ENCODE measurements around the gene AGGF1. TPM values are rescaled to one million over a fixed set of nuclear protein-coding genes. Genes with fewer than 3 reads are reported as not detected.

The AGGF1 gene
- polyA plus RNA-seq, 2 of the 4 experiments (the other 2 are of a cell fraction): 15.8 to 32.5 TPM

GRCh38 chr5:77065256-77065655 is 35.1 kb downstream of the AGGF1 start:
- TF ChIP-seq EP300 (IDR thresholded peaks at IDR 0.05) (no peak), CBX2 (IDR thresholded peaks at IDR 0.05; ENCODE audit: borderline replicate concordance, low read depth) (no peak), ZNF302 (CRISPR knock-in tag; IDR thresholded peaks at IDR 0.05) (no peak), FOXS1 (CRISPR knock-in tag; IDR thresholded peaks at IDR 0.05) (no peak)
- ATAC-seq: no peak
- Histone ChIP-seq H3K4me1 (no peaks in the 10 kb centered on the region), H3K4me2 (no peak overlapping the region), H3K9me3 (no peaks in the 10 kb centered on the region), H3K4me3 (no peak overlapping the region), H3K27ac (no peak overlapping the region)
- FAIRE-seq: no peak
- ChIA-PET CTCF (interaction anchor here (0.8 to 4.2 kb wide), 2 partner anchors 12 to 75 kb away, joined by 3 to 20 read pairs; no protein-coding TSS in a partner anchor), POLR2A (interaction anchor here (1.1 kb wide), 1 partner anchor 35 kb away, joined by 4 read pairs; the partner anchor contains the start of gene AGGF1)
- 93% methylated on average over 3 of the region's 3 CpGs for WGBS (ENCODE audit: missing lambda C conversion rate)
- no peak for DNase-seq (ENCODE audit: low read depth in 1 of 2, low spot score in 1 of 2)

- Histone ChIP-seq H3K4me2 (no peak overlapping the region), H3K27ac (no peak overlapping the region), H3K4me3 (no peak overlapping the region), H3K9me3 (no peaks in the 10 kb centered on the region), H3K4me1 (no peaks in the 10 kb centered on the region)
- ChIA-PET CTCF (interaction anchor here (3.0 kb wide), 1 partner anchor 11 kb away, joined by 33 read pairs; no protein-coding TSS in a partner anchor), POLR2A (no interaction called here)
- FAIRE-seq (no peak), DNase-seq (ENCODE audit: low read depth in 1 of 2, low spot score in 1 of 2) (no peak), ATAC-seq (no peak)
- 95% methylated on average over 1 of the region's 1 CpG for WGBS (ENCODE audit: missing lambda C conversion rate)
- TF ChIP-seq RNF2 (IDR thresholded peaks at IDR 0.05; ENCODE audit: borderline replicate concordance, low read depth) (no peak), CEBPB (IDR thresholded peaks at IDR 0.05) (no peak), ESRRA (IDR thresholded peaks at IDR 0.05; ENCODE audit: borderline replicate concordance, low read length) (no peak), NFE2L2 (conservative IDR thresholded peaks at IDR 0.05; ENCODE audit: low read length) (no peak), ZC3H11A (IDR thresholded peaks at IDR 0.05) (no peak), HMGXB4 (CRISPR knock-in tag; IDR thresholded peaks at IDR 0.05; ENCODE audit: borderline replicate concordance) (no peak), HDAC2 (IDR thresholded peaks at IDR 0.05) (no peak), RCOR1 (IDR thresholded peaks at IDR 0.05; ENCODE audit: low read depth, low read length) (no peak), CHD4 (IDR thresholded peaks at IDR 0.05; ENCODE audit: borderline replicate concordance) (no peak)
Measured at GRCh38 chr5:77066184-77066583, 36.0 kb downstream of the AGGF1 start.

- H3K4me2 ChIP-seq: no peak overlapping the region
- no peak overlapping the region for H3K27ac ChIP-seq
- CTCF ChIA-PET: interaction anchor here (1.2 to 3.0 kb wide), 3 partner anchors 8 to 426 kb away, joined by 3 to 33 read pairs (median 7); no protein-coding TSS in a partner anchor
- POLR2A ChIA-PET: no interaction called here
- TF ChIP-seq MYC (IDR thresholded peaks at IDR 0.05; ENCODE audit: borderline replicate concordance, low read length) (no peak), USF2 (IDR thresholded peaks at IDR 0.05) (no peak), REST (IDR thresholded peaks at IDR 0.05) (no peak), RCOR1 (IDR thresholded peaks at IDR 0.05; ENCODE audit: low read depth, low read length) (no peak), PHF8 (IDR thresholded peaks at IDR 0.05; ENCODE audit: borderline replicate concordance, low read depth) (no peak), RAD21 (conservative IDR thresholded peaks at IDR 0.05 in 1 of 2, IDR thresholded peaks at IDR 0.05 in 1 of 2) (no peak), EHF (CRISPR knock-in tag; IDR thresholded peaks at IDR 0.05) (no peak), CBX8 (IDR thresholded peaks at IDR 0.05) (no peak), ZSCAN20 (CRISPR knock-in tag; IDR thresholded peaks at IDR 0.05) (no peak), HES2 (IDR thresholded peaks at IDR 0.05) (no peak), RARB (CRISPR knock-in tag; IDR thresholded peaks at IDR 0.05) (no peak), NPAS2 (CRISPR knock-in tag; IDR thresholded peaks at IDR 0.05; ENCODE audit: borderline replicate concordance) (no peak), CBX2 (IDR thresholded peaks at IDR 0.05; ENCODE audit: borderline replicate concordance, low read depth) (no peak), CEBPB (IDR thresholded peaks at IDR 0.05) (no peak), HOXB13 (CRISPR knock-in tag; IDR thresholded peaks at IDR 0.05; ENCODE audit: low read depth) (no peak)
- H3K9me3 ChIP-seq: no peaks in the 10 kb centered on the region
- WGBS (ENCODE audit: missing lambda C conversion rate): 94% methylated on average over 1 of the region's 1 CpG
- FAIRE-seq (peak; percentile 68), ATAC-seq (no peak), DNase-seq (ENCODE audit: low read depth in 1 of 2, low spot score in 1 of 2) (no peak)
- H3K4me1 ChIP-seq: no peaks in the 10 kb centered on the region
- H3K4me3 ChIP-seq: no peak overlapping the region
Measured at GRCh38 chr5:77066823-77067442, 36.7 kb downstream of the AGGF1 start.
